SU-DHL-6 (cell line): ENCODE results near the gene PCDHA10.
"Not testable (repeated sequence)": the region's sequence is repeated elsewhere in the genome, so short reads cannot be mapped to it uniquely, and the experiment has no call there.

Source experiments
- EZH2phosphoT487 ChIP-seq: fragments of 200-600 bp; sonication (generic), shearing (Covaris generic); conservative IDR thresholded peaks from 2 replicates; pipeline ENCODE4 v1.6.1; 2018; ENCODE audit warnings: mild to moderate bottlenecking, antibody characterized with exemption, low read length, moderate library complexity, mixed read lengths
- TF ChIP-seq, protein P1 (sequence below): fragments of 200-600 bp; sonication (generic); IDR thresholded peaks from one replicate; pipeline ENCODE4 v1.5.1; 2017; ENCODE audit warnings: antibody characterized with exemption, mild to moderate bottlenecking, low read length, moderate library complexity; ENCODE audit not compliant: insufficient read depth, poor library complexity, severe bottlenecking

DNA sequence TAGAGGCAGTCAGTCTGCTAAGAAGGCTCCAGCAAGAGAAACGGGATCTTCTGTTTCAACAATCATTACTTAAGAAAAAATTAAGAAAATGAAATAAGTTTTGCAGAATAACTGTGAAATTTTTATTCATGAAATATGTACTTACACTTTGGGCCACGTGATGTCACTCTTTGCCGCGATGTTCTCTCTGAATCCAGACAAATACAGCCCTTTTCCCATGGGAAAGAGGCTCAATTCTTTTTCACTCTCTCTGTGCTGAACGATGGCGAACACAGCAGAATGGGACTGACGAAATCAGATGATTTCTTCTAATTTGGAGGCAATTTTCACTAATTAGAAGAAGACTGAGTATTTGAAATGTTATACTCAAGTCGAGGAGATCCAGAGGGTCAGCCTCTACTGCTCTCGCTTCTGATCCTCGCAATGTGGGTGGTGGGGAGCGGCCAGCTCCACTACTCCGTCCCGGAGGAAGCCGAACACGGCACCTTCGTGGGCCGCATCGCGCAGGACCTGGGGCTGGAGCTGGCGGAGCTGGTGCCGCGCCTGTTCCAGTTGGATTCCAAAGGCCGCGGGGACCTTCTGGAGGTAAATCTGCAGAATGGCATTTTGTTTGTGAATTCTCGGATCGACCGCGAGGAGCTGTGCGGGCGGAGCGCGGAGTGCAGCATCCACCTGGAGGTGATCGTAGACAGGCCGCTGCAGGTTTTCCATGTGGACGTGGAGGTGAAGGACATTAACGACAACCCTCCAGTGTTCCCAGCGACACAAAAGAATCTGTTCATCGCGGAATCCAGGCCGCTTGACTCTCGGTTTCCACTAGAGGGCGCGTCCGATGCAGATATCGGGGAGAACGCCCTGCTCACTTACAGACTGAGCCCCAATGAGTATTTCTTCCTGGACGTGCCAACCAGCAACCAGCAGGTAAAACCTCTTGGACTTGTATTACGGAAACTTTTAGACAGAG, 7.3 kb upstream of the PCDHA10 start, which contains the start of gene PCDHA9:
- TF ChIP-seq, protein P1, sequence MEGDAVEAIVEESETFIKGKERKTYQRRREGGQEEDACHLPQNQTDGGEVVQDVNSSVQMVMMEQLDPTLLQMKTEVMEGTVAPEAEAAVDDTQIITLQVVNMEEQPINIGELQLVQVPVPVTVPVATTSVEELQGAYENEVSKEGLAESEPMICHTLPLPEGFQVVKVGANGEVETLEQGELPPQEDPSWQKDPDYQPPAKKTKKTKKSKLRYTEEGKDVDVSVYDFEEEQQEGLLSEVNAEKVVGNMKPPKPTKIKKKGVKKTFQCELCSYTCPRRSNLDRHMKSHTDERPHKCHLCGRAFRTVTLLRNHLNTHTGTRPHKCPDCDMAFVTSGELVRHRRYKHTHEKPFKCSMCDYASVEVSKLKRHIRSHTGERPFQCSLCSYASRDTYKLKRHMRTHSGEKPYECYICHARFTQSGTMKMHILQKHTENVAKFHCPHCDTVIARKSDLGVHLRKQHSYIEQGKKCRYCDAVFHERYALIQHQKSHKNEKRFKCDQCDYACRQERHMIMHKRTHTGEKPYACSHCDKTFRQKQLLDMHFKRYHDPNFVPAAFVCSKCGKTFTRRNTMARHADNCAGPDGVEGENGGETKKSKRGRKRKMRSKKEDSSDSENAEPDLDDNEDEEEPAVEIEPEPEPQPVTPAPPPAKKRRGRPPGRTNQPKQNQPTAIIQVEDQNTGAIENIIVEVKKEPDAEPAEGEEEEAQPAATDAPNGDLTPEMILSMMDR: not testable (repeated sequence)
- TF ChIP-seq EZH2phosphoT487: not testable (repeated sequence)
